HG03432 (cell line): ENCODE results near the gene FGD2.

Source experiments
- ATAC-seq: cut with Tn5 transposase; IDR thresholded peaks from one replicate; pipeline ENCODE4 v1.9.1; 2021; ENCODE audit warnings: mild to moderate bottlenecking, moderate library complexity; ENCODE audit not compliant: unreplicated experiment

The FGD2 gene

GRCh38 chr6:37017606-37018197 lies 12.2 kb downstream of the FGD2 start:
- ATAC-seq = no peak

GRCh38 chr6:37018198-37019064 lies 13.0 kb downstream of the FGD2 start:
- ATAC-seq = peak; percentile 89

DNA sequence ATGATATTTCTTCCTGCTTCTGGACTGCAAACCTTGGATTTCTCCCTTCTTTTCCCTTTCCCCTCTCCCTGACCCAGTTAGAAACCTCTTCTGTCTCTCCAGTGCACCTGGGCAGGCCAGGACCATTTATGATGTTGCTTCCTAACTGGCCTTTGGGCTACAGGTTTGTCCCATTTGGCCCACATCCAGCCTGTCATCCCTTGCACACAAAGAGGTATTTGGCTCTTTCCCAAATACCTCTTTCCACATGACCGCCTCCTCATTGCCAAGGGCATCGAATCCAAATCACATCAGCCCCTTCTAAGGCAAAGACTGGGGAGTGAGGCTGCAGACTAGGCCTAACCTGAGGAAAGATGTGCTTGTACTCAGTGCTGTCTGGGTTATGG lies 13.6 kb downstream of the FGD2 start:
- no peak for ATAC-seq

DNA sequence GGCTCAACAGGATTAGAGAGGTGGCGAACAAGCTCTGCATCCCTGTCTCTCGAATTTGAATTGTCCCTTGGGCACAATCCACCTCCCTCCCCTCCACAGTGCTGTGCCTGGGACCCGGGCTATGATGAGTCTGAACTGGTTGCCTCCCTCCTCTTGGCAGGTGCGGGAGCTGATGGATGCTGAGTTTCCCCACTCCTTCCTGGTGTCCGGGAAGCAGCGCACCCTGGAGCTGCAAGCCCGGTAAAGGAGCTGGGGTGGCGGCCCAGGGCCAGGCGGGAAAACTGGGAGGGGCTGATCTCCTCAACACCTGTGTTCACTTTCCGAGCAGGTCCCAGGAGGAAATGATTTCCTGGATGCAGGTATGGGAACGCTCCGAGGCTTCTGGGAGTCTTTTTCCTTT lies 14.9 kb downstream of the FGD2 start:
- no peak for ATAC-seq

GRCh38 chr6:37020812-37021211 lies 15.4 kb downstream of the FGD2 start:
- no peak for ATAC-seq

- ATAC-seq = no peak
Measured at GRCh38 chr6:37021356-37022129, 16.1 kb downstream of the FGD2 start.

GRCh38 chr6:37022135-37022863 lies 16.8 kb downstream of the FGD2 start:
- no peak for ATAC-seq

GRCh38 chr6:37024656-37025337 lies 19.3 kb downstream of the FGD2 start:
- ATAC-seq = no peak

DNA sequence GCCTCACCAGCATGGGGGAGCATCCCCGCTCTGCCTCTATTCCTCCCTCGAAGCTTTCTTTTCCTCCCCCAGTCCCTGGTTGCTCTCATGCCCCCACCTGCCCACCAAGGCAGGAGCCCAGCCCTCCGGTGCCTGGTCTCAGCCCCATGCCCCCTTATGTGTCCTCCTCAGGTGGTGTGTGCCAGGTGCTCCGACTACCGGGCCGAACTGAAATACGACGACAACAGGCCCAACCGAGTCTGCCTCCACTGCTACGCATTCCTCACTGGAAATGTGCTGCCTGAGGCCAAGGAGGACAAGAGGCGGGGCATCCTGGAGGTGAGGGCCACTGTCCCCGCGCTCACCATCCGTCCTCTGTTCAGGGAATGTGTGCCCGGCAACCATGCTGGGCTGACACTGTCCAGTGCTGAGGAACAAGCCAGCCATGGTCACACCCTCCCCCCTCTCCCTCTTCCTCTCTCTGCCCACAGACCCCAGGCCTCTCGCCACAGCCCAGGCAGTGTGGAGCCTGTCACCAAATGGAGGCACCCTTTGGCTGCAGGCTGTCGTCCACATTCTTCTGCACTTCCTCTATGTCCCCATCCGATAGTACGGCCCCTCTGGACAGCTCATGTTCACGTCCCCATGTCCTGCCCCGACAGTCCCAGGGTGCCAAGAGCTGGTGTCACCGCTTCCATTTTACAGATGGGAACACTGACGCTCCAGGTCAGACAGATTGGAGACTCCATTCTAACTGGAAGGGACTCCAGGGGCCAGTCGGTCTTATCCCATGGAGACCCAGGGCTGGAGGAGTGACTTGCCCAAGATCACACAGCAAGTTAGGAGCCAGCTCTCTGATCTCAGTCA lies 20.4 kb downstream of the FGD2 start:
- ATAC-seq = no peak

- ATAC-seq = no peak
Measured at GRCh38 chr6:37027036-37027720, 21.7 kb downstream of the FGD2 start.

DNA sequence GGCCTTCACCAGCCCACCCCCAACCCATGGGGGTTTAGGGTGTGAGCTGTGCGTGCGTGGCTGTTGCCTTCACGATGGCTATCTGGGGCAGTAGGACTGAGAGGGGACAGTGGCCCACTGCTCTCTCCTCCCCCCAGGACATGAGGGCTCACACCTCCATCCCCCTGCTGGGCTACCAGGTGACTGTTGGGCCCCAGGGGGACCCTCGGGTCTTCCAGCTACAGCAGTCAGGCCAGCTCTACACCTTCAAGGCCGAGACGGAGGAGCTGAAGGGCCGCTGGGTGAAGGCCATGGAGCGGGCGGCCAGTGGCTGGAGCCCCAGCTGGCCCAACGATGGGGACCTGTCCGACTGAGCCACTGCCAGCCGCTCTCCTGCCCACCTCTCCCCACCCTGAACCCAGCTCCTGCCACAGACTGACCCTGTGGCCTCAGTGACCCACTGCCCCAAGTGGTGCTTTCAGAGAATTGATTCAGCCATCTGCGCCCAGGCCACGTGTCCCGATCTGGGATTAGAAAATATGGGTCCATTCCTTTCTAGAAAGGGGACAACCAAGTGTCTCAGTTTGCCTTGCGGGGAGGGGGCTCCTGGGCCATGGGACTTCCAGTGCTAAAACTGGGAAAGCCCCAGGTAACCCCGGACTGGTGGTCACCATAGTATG lies 22.5 kb downstream of the FGD2 start:
- ATAC-seq = no peak

GRCh38 chr6:37029249-37029971 lies 24.0 kb downstream of the FGD2 start:
- ATAC-seq = no peak

GRCh38 chr6:37030599-37030998 lies 25.1 kb downstream of the FGD2 start:
- ATAC-seq = no peak

- no peak for ATAC-seq
Measured at GRCh38 chr6:37032239-37032638, 26.8 kb downstream of the FGD2 start.

GRCh38 chr6:37033255-37033654 lies 27.8 kb downstream of the FGD2 start:
- ATAC-seq = no peak

- no peak for ATAC-seq
Measured at GRCh38 chr6:37033819-37034795, 28.7 kb downstream of the FGD2 start.

- ATAC-seq = no peak
Measured at GRCh38 chr6:37036146-37036545, 30.7 kb downstream of the FGD2 start.
